Skeletal muscle tissue (tissue), 5 donors: Measurements from ENCODE around the gene SLC1A4. TPM values are rescaled to one million over a fixed set of nuclear protein-coding genes. Genes with fewer than 3 reads are reported as not detected.
A peak's percentile ranks its signal among the peaks of the same experiment; 100 is the strongest.

Experiments used
- H3K27ac ChIP-seq: one replicate; pipeline ENCODE4 v1.7.0; 2013; ENCODE audit warnings: mild to moderate bottlenecking, low read depth, low read length, inconsistent platforms
- H3K27me3 ChIP-seq, 3 donors: one replicate each; pipeline ENCODE4 v1.7.0; 2013; ENCODE audit warnings: low read length in 3 of 3; ENCODE audit not compliant: control insufficient read depth in 3 of 3, insufficient read depth in 3 of 3
- H3K36me3 ChIP-seq, 3 donors: one replicate each; pipeline ENCODE4 v1.7.0; 2013; ENCODE audit warnings: low read length in 3 of 3; ENCODE audit not compliant: control insufficient read depth in 3 of 3, insufficient read depth in 3 of 3
- H3K4me1 ChIP-seq, 3 donors: one replicate each; pipeline ENCODE4 v1.7.0; 2013; ENCODE audit warnings: low read length in 3 of 3, mild to moderate bottlenecking in 3 of 3; ENCODE audit not compliant: control insufficient read depth in 3 of 3, insufficient read depth in 3 of 3
- H3K4me3 ChIP-seq, 3 donors: one replicate each; pipeline ENCODE4 v1.7.0; 2013; ENCODE audit warnings: low read length in 3 of 3
- H3K9ac ChIP-seq, 3 donors: one replicate each; pipeline ENCODE4 v1.7.0; 2013; ENCODE audit warnings: low read length in 3 of 3, mild to moderate bottlenecking in 3 of 3, moderate library complexity in 2 of 3, low read depth in 1 of 3
- H3K9me3 ChIP-seq, 3 donors: one replicate each; pipeline ENCODE4 v1.7.0; 2013; ENCODE audit warnings: low read length in 3 of 3; ENCODE audit not compliant: control insufficient read depth in 3 of 3
- small RNA-seq: library from RNA; depleted of rRNA; stranded (forward); fragments of <200 nt; gene quantifications from one replicate; pipeline ENCODE3, GENCODE V24; 2014
- total RNA-seq: library from RNA; depleted of rRNA; stranded (reverse); fragments of >200 nt; gene quantifications from one replicate; pipeline ENCODE4 v1.2.3, GENCODE V29; 2014
- donor health status: Osteomylitis.

The SLC1A4 gene
- total RNA-seq, 1 donor from 2014 or later, result 10.4 TPM

- Histone ChIP-seq H3K27me3 (no peaks in the 10 kb centered on the region), H3K36me3 (peaks cover 27 to 33% (median 30%) of the 10 kb centered on the region in 3 donors), H3K4me1 (peaks cover 67 to 86% (median 80%) of the 10 kb centered on the region in 3 donors), H3K27ac (peak overlapping the region; percentile 75), H3K9ac (no peak overlapping the region), H3K9me3 (no peaks in the 10 kb centered on the region), H3K4me3 (peak overlapping the region in 1 of 3 donors; percentile 22)
Observed at GRCh38 chr2:65067806-65068553, 78.8 kb downstream of the SLC1A4 start.

GRCh38 chr2:65069439-65069824, 80.2 kb downstream of the SLC1A4 start:
- H3K9ac ChIP-seq, result peak overlapping the region in 2 of 3 donors; percentile 46 to 64
- H3K4me3 ChIP-seq, result no peak overlapping the region
- H3K9me3 ChIP-seq, result no peaks in the 10 kb centered on the region
- peak overlapping the region; percentile 75 for H3K27ac ChIP-seq
- H3K4me1 ChIP-seq, result peaks cover 68 to 86% (median 82%) of the 10 kb centered on the region in 3 donors
- H3K36me3 ChIP-seq, result peaks cover 29 to 39% (median 30%) of the 10 kb centered on the region in 3 donors
- no peaks in the 10 kb centered on the region for H3K27me3 ChIP-seq

- H3K9ac ChIP-seq, result peak overlapping the region in 2 of 3 donors; percentile 46 to 64
- H3K27ac ChIP-seq, result peak overlapping the region; percentile 75
- peaks cover 68 to 83% (median 78%) of the 10 kb centered on the region in 3 donors for H3K4me1 ChIP-seq
- H3K4me3 ChIP-seq, result no peak overlapping the region
- H3K9me3 ChIP-seq, result no peaks in the 10 kb centered on the region
- peaks cover 29 to 42% (median 30%) of the 10 kb centered on the region in 3 donors for H3K36me3 ChIP-seq
- H3K27me3 ChIP-seq, result no peaks in the 10 kb centered on the region
Observed at GRCh38 chr2:65070172-65070830, 81.1 kb downstream of the SLC1A4 start.

- Histone ChIP-seq H3K4me3 (no peak overlapping the region), H3K36me3 (peaks cover 29 to 42% (median 30%) of the 10 kb centered on the region in 3 donors), H3K27ac (peak overlapping the region; percentile 75), H3K4me1 (peaks cover 68 to 83% (median 79%) of the 10 kb centered on the region in 3 donors), H3K9me3 (no peaks in the 10 kb centered on the region), H3K27me3 (no peaks in the 10 kb centered on the region), H3K9ac (peak overlapping the region in 1 of 3 donors; percentile 64)
Observed at GRCh38 chr2:65070856-65071255, 81.7 kb downstream of the SLC1A4 start.

GRCh38 chr2:65071499-65072180, 82.4 kb downstream of the SLC1A4 start:
- Histone ChIP-seq H3K27me3 (no peaks in the 10 kb centered on the region), H3K27ac (peak overlapping the region; percentile 75)

GRCh38 chr2:65072181-65072970, 83.2 kb downstream of the SLC1A4 start:
- Histone ChIP-seq H3K4me3 (no peak overlapping the region), H3K27me3 (no peaks in the 10 kb centered on the region), H3K36me3 (peaks cover 35 to 50% (median 39%) of the 10 kb centered on the region in 3 donors), H3K4me1 (peaks cover 67 to 84% (median 77%) of the 10 kb centered on the region in 3 donors), H3K9me3 (no peaks in the 10 kb centered on the region), H3K27ac (no peak overlapping the region), H3K9ac (no peak overlapping the region)

More at GRCh38 chr2:65071499-65072180, 82.4 kb downstream of the SLC1A4 start:
- Histone ChIP-seq H3K4me3 (no peak overlapping the region), H3K36me3 (peaks cover 34 to 49% (median 35%) of the 10 kb centered on the region in 3 donors), H3K4me1 (peaks cover 70 to 87% (median 83%) of the 10 kb centered on the region in 3 donors), H3K9ac (no peak overlapping the region), H3K9me3 (no peaks in the 10 kb centered on the region)

Small RNAs within 50 kb of the gene (small RNA-seq; reads per million reads assigned to genes)
- gene RNU6-548P, result not detected

Other genes with a start within 250 kb of the SLC1A4 start
- 27.1 TPM for gene CEP68, start 67.0 kb downstream of the SLC1A4 start, total RNA-seq
- 58.5 TPM for gene RAB1A, start 140.7 kb downstream of the SLC1A4 start, total RNA-seq
- gene ACTR2, start 238.4 kb downstream of the SLC1A4 start, total RNA-seq, result 81.4 TPM